Endothelial cell of umbilical vein (primary cell): ENCODE results near the gene PLOD2. TPM values are rescaled to one million over a fixed set of nuclear protein-coding genes. Genes with fewer than 3 reads are reported as not detected.

Experiments
- BruUV-seq: library from RNA; stranded (reverse); fragments of 400-500 nt; replicated peaks from 2 replicates; lab custom pipeline; 2021; lab: Mats Ljungman, UMichigan
- CTCF ChIA-PET: fragments of 300-600, 350-600 bp; sonication (Branson Sonifier 250); formaldehyde crosslinking; loops from one replicate; lab custom pipeline; 2021; ENCODE audit warnings: antibody characterized with exemption, inconsistent platforms; lab: Charles Lee
- POLR2A ChIA-PET: fragments of 300-600, 350-600 bp; sonication (Branson Sonifier 250); formaldehyde crosslinking; loops from one replicate; lab custom pipeline; 2021; ENCODE audit warnings: antibody characterized with exemption, inconsistent platforms; lab: Charles Lee
- DNase-seq: peaks from one replicate; pipeline ENCODE4 v3.0.0-alpha.2; 2011; ENCODE audit warnings: low read depth, low spot score
- FAIRE-seq: peaks from 2 replicates; lab custom pipeline; 2011; peaks lifted over from hg19 to GRCh38; lab: Jason Lieb, UNC
- H2AFZ ChIP-seq: 2 replicates; pipeline ENCODE4 v1.6.0; 2012; ENCODE audit warnings: low read depth, low read length, control low read depth, inconsistent platforms
- H3K27ac ChIP-seq: 2 replicates; pipeline ENCODE4 v1.5.1; 2011; ENCODE audit warnings: low read depth, mild to moderate bottlenecking, control low read depth, low read length, moderate library complexity; ENCODE audit not compliant: insufficient read depth
- H3K27me3 ChIP-seq, 2 experiments: 2 replicates each; pipeline versions ENCODE4 v1.6.0 to v1.6.1; 2011; ENCODE audit warnings: low read length in 2 of 2, mixed read lengths in 1 of 2; ENCODE audit not compliant: control insufficient read depth in 2 of 2, insufficient read depth in 2 of 2
- H3K36me3 ChIP-seq, 2 experiments: 2 replicates in 1 of 2; 3 replicates in 1 of 2; pipeline ENCODE4 v1.5.1; 2011; ENCODE audit warnings: low read length in 2 of 2, mild to moderate bottlenecking in 1 of 2, moderate library complexity in 1 of 2; ENCODE audit not compliant: control insufficient read depth in 2 of 2, insufficient read depth in 2 of 2; ENCODE audit errors: extremely low read depth in 1 of 2
- H3K4me1 ChIP-seq: 3 replicates; pipeline ENCODE4 v1.5.1; 2011; ENCODE audit warnings: mild to moderate bottlenecking, low read length; ENCODE audit not compliant: control insufficient read depth, insufficient read depth; ENCODE audit errors: extremely low read depth
- H3K4me2 ChIP-seq: 2 replicates; pipeline ENCODE4 v1.6.1; 2011; ENCODE audit warnings: low read length, control low read depth, mixed read lengths; ENCODE audit not compliant: insufficient read depth
- H3K4me3 ChIP-seq, 3 experiments: fragments of 200-600 bp in 1 of 3; sonication (generic), shearing (Covaris generic) in 1 of 3; replicated peaks in 1 of 3; 2 replicates each; pipeline ENCODE4 v1.5.1; 2011 to 2016; ENCODE audit warnings: control low read depth in 3 of 3, low read length in 3 of 3, mild to moderate bottlenecking in 2 of 3, inconsistent platforms in 1 of 3, low read depth in 1 of 3, moderate library complexity in 1 of 3; ENCODE audit not compliant: insufficient read depth in 1 of 3
- H3K79me2 ChIP-seq: 2 replicates; pipeline ENCODE4 v1.6.0; 2012; ENCODE audit warnings: low read length, inconsistent platforms; ENCODE audit not compliant: control insufficient read depth, insufficient read depth
- H3K9ac ChIP-seq: replicated peaks from 2 replicates; pipeline ENCODE3; 2011; ENCODE audit warnings: low read length, control low read depth; ENCODE audit not compliant: insufficient read depth; ENCODE audit errors: extremely low read depth
- H3K9me1 ChIP-seq: replicated peaks from 3 replicates; pipeline ENCODE4 v1.6.0; 2011; ENCODE audit warnings: mild to moderate bottlenecking, low read length; ENCODE audit not compliant: control insufficient read depth, insufficient read depth; ENCODE audit errors: extremely low read depth
- H3K9me3 ChIP-seq: replicated peaks from 2 replicates; pipeline ENCODE4 v1.5.1; 2012; ENCODE audit warnings: low read length, inconsistent platforms; ENCODE audit not compliant: control insufficient read depth, insufficient read depth
- H4K20me1 ChIP-seq: replicated peaks from 2 replicates; pipeline ENCODE3; 2011; ENCODE audit warnings: mild to moderate bottlenecking, low read length; ENCODE audit not compliant: control insufficient read depth, insufficient read depth; ENCODE audit errors: extremely low read depth
- EZH2 ChIP-seq: IDR thresholded peaks from 2 replicates; pipeline ENCODE4 v1.6.1; 2012; ENCODE audit warnings: borderline replicate concordance, low read depth, mild to moderate bottlenecking, moderate library complexity, low read length, inconsistent platforms; ENCODE audit not compliant: severe bottlenecking
- FOS ChIP-seq: IDR thresholded peaks from 2 replicates; pipeline ENCODE4 v1.6.1; 2011; ENCODE audit warnings: mild to moderate bottlenecking, low read length, moderate library complexity, borderline replicate concordance; ENCODE audit not compliant: insufficient read depth
- GATA2 ChIP-seq: IDR thresholded peaks from 2 replicates; pipeline ENCODE4 v1.7.0; 2011; ENCODE audit warnings: low read depth, mild to moderate bottlenecking, moderate library complexity, mixed read lengths, low read length; ENCODE audit not compliant: insufficient read length, insufficient read depth
- JUN ChIP-seq: IDR thresholded peaks from 2 replicates; pipeline ENCODE4 v1.6.1; 2011; ENCODE audit warnings: borderline replicate concordance, low read depth; ENCODE audit not compliant: insufficient read length, insufficient read depth
- MYC ChIP-seq: IDR thresholded peaks from one replicate; pipeline ENCODE4 v1.6.1; 2011; ENCODE audit warnings: mild to moderate bottlenecking, low read depth, low read length
- POLR2A ChIP-seq: IDR thresholded peaks from 2 replicates; pipeline ENCODE4 v1.6.1; 2012; ENCODE audit warnings: low read depth, mild to moderate bottlenecking, control low read depth, low read length
- POLR2AphosphoS5 ChIP-seq: IDR thresholded peaks from 2 replicates; pipeline ENCODE4 v1.6.1; 2012; ENCODE audit warnings: low read depth, mild to moderate bottlenecking, control low read depth, low read length, moderate library complexity; ENCODE audit not compliant: insufficient read depth
- dilution Hi-C: fragments of 300-500 bp; cut with MboI; formaldehyde crosslinking; loops from one replicate; pipeline ENCODE4 v1.15.0; 2019; ENCODE audit warnings: low sequenced_read_pairs; ENCODE audit not compliant: extremely low pct_ligation_motif_present
- intact Hi-C: fragments of 100-400 bp; cut with micrococcal nuclease; formaldehyde crosslinking; loops from one replicate; pipeline ENCODE4 v1.10.0; 2022
- polyA plus RNA-seq, 4 experiments: library from polyadenylated mRNA; depleted of rRNA in 3 of 4; stranded (reverse) in 3 of 4; unstranded in 1 of 4; fragments of >200 nt; gene quantifications; 2 replicates each; pipeline versions ENCODE4 v1.2.1 to v1.2.3, GENCODE V29; 2011 to 2012; ENCODE audit warnings: missing spikeins in 1 of 4
- total RNA-seq: library from RNA; stranded (reverse); gene quantifications from 2 replicates; pipeline ENCODE4 v1.2.3, GENCODE V29; 2021
- TF ChIP-seq, protein P1 (sequence below), 2 donors: IDR thresholded peaks; 1 replicate in 1 of 2; 2 replicates in 1 of 2; pipeline ENCODE4 v1.5.1; 2011; ENCODE audit warnings: low read length in 2 of 2, mild to moderate bottlenecking in 2 of 2, moderate library complexity in 2 of 2, control low read depth in 1 of 2, inconsistent platforms in 1 of 2, low read depth in 1 of 2; ENCODE audit not compliant: insufficient read depth in 1 of 2; ENCODE audit errors: extremely low read depth in 1 of 2
- TF ChIP-seq, protein P2 (sequence below): IDR thresholded peaks from 2 replicates; pipeline ENCODE4 v1.6.1; 2011; ENCODE audit not compliant: insufficient read depth, insufficient read length

Gene PLOD2
- total and polyA plus RNA-seq, 2 donors (not counting 3 experiments of a cell fraction or from before 2014, with no cell fraction given) = 36.1 to 193 TPM

DNA sequence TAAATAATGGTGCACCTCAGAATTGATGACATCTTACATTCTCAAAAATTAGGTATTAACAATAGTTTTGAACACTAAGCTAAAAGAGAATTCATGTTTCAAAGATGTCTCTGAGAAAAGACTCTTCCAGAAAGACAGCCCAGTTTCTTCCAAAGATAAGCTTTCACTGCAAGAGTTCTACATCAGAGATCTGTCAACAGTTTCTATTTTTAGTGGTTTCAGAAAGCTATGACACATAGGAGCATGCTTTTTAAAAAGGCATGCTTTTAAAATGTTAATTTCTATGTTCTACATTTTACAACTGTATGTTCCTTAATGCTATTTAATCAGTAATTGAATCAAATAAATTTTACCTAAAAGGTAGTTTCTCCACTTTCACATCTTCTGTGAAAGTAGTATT is 88.2 kb downstream of the PLOD2 start:
- ChIA-PET CTCF (interaction anchor here (0.9 to 1.4 kb wide), 2 partner anchors 9 to 94 kb away, joined by 3 read pairs; no protein-coding TSS in a partner anchor), POLR2A (no interaction called here)
- Histone ChIP-seq H3K9ac (no peak overlapping the region), H3K4me3 (no peak overlapping the region), H3K4me2 (no peak overlapping the region), H3K36me3 (peaks cover 6 to 25% of the 10 kb centered on the region in 2 experiments), H3K79me2 (peaks cover 2% of the 10 kb centered on the region), H3K9me3 (no peaks in the 10 kb centered on the region), H3K27ac (no peak overlapping the region), H3K27me3 (no peaks in the 10 kb centered on the region), H3K9me1 (no peaks in the 10 kb centered on the region), H2AFZ (no peak overlapping the region), H4K20me1 (no peaks in the 10 kb centered on the region), H3K4me1 (no peaks in the 10 kb centered on the region)
- intact Hi-C loops (no loop called here), dilution Hi-C loops (no loop called here)
- no peak for FAIRE-seq
- no peak for DNase-seq
- TF ChIP-seq EZH2 (no peak), POLR2A (no peak), MYC (no peak), GATA2 (no peak), FOS (no peak), POLR2AphosphoS5 (no peak), JUN (no peak)
- TF ChIP-seq, protein P1, sequence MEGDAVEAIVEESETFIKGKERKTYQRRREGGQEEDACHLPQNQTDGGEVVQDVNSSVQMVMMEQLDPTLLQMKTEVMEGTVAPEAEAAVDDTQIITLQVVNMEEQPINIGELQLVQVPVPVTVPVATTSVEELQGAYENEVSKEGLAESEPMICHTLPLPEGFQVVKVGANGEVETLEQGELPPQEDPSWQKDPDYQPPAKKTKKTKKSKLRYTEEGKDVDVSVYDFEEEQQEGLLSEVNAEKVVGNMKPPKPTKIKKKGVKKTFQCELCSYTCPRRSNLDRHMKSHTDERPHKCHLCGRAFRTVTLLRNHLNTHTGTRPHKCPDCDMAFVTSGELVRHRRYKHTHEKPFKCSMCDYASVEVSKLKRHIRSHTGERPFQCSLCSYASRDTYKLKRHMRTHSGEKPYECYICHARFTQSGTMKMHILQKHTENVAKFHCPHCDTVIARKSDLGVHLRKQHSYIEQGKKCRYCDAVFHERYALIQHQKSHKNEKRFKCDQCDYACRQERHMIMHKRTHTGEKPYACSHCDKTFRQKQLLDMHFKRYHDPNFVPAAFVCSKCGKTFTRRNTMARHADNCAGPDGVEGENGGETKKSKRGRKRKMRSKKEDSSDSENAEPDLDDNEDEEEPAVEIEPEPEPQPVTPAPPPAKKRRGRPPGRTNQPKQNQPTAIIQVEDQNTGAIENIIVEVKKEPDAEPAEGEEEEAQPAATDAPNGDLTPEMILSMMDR (IDR thresholded peaks at IDR 0.05; ENCODE audit: extremely low read depth in 1 of 2, insufficient read depth in 1 of 2, low read depth in 1 of 2, low read length in 2 of 2) = no peak
- TF ChIP-seq, protein P2, sequence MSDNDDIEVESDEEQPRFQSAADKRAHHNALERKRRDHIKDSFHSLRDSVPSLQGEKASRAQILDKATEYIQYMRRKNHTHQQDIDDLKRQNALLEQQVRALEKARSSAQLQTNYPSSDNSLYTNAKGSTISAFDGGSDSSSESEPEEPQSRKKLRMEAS = no peak
- no TSS peak for BruUV-seq
